Transverse colon (tissue), 4 donors: ENCODE data around the gene UPB1. TPM values are rescaled to one million over a fixed set of nuclear protein-coding genes. Genes with fewer than 3 reads are reported as not detected.
A peak's percentile ranks its signal among the peaks of the same experiment; 100 is the strongest.

Source experiments
- DNase-seq: peaks from one replicate; pipeline ENCODE4 v3.0.0-alpha.2; 2019
- H3K27ac ChIP-seq, 4 donors: fragments of 200-600 bp; sonication (generic); 2 replicates each; pipeline ENCODE4 v1.5.1; 2016 to 2018; ENCODE audit warnings: inconsistent platforms in 4 of 4
- H3K27me3 ChIP-seq: fragments of 200-600 bp; sonication (generic); 2 replicates; pipeline ENCODE4 v1.5.1; 2017; ENCODE audit warnings: inconsistent platforms
- H3K36me3 ChIP-seq, 4 donors: fragments of 200-600 bp; sonication (generic); 2 replicates each; pipeline ENCODE4 v1.5.1; 2017 to 2019; ENCODE audit warnings: inconsistent platforms in 4 of 4
- H3K4me1 ChIP-seq, 4 donors: fragments of 200-600 bp; sonication (generic); 2 replicates each; pipeline ENCODE4 v1.5.1; 2017 to 2020; ENCODE audit warnings: inconsistent platforms in 4 of 4
- H3K4me3 ChIP-seq, 4 donors: fragments of 200-600 bp; sonication (generic); 1 replicate in 1 of 4; 2 replicates in 3 of 4; pipeline versions ENCODE4 v1.5.1 to v1.6.1; 2017 to 2019; ENCODE audit warnings: inconsistent platforms in 4 of 4
- H3K9me3 ChIP-seq, 2 donors: fragments of 200-600 bp; sonication (generic); 2 replicates each; pipeline ENCODE4 v1.5.1; 2017 to 2019; ENCODE audit warnings: inconsistent platforms in 2 of 2
- EP300 ChIP-seq: sonication (generic); formaldehyde crosslinking; IDR thresholded peaks from one replicate; pipeline ENCODE4 v1.6.1; 2017; ENCODE audit warnings: antibody characterized with exemption, low read depth
- POLR2A ChIP-seq: fragments of 450-650 bp; IDR thresholded peaks from one replicate; pipeline ENCODE4 v1.6.1; 2016; ENCODE audit warnings: antibody characterized with exemption, mild to moderate bottlenecking, moderate library complexity
- POLR2AphosphoS5 ChIP-seq, 3 donors: sonication (generic); formaldehyde crosslinking; IDR thresholded peaks; one replicate each; pipeline ENCODE4 v1.6.1; 2016; ENCODE audit warnings: antibody characterized with exemption in 3 of 3
- WGBS, 2 donors: methylation state at CpG; one replicate each; pipeline ENCODE4 v1.1.5; 2018; ENCODE audit warnings: low coverage in 1 of 2; 5-methylcytosine and 5-hydroxymethylcytosine counted together
- in situ Hi-C, 4 donors: fragments of 200-750 bp; cut with MboI; loops; one replicate each; pipeline versions ENCODE4 v1.15.0 to v1.15.1; 2017; ENCODE audit warnings: low sequenced_read_pairs in 3 of 4, low pct_ligation_motif_present in 1 of 4, low pct_unique_long_range_greater_than_20kb in 1 of 4
- intact Hi-C: fragments of 100-400 bp; cut with DNase I; formaldehyde crosslinking; loops from one replicate; pipeline ENCODE4 v1.15.1; 2023; ENCODE audit warnings: low total_unique reads
- total RNA-seq, 4 donors: library from RNA; depleted of rRNA; stranded (reverse); fragments of >200 nt; gene quantifications; one replicate each; pipeline ENCODE4 v1.1.0, GENCODE V29; 2016
- TF ChIP-seq, protein P1 (sequence below), 5 experiments: fragments of 200-600 bp in 3 of 5; fragments of 450-650 bp in 2 of 5; sonication (generic) in 3 of 5; IDR thresholded peaks; 1 replicate in 2 of 5; 2 replicates in 3 of 5; pipeline ENCODE4 v1.5.1; 2016 to 2017; ENCODE audit warnings: antibody characterized with exemption in 5 of 5, inconsistent platforms in 3 of 5, mild to moderate bottlenecking in 2 of 5, moderate library complexity in 1 of 5

UPB1 gene
- total RNA-seq, 4 donors from 2014 or later: 0.32 TPM; not detected in 3

DNA sequence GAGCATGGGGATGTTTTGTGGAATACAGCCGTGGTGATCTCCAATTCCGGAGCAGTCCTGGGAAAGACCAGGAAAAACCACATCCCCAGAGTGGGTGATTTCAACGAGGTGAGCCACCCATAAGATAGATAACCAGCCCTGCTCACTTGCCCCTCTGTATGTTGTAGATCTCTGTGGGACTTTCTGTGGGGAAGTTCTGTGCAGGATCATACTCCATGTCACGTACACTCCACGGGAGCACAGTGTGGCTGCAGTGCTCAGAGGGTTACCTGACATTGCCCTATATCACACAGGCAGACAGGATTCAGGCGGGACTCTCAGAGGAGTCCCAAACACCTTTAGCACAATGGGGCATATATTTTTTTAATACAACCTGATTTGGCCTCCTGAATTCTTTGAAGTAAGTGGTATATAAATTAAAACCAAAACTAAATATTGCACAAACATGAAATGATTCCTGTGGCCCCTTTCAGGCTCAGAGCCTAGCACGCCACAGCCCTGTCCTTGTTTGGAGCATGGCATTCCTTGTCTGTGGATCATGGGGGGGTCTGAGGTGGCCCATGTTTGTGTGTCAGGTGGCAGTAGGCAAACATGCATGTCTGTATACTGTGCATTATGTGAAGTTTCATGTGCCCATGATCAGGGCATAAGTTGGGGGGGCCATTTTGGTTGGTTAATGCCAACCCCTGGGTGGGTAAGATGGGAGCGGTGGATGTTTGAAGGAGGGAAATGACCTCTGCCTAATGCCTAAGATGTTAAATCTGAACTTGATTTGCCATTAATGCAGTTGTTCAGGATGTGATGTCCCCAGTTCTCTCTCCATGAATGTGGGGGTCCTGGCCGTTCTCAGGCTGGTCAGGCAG is 18.5 kb downstream of the UPB1 start:
- Histone ChIP-seq H3K36me3 (no peaks in the 10 kb centered on the region), H3K9me3 (no peaks in the 10 kb centered on the region), H3K4me3 (no peak overlapping the region), H3K27ac (no peak overlapping the region), H3K27me3 (no peaks in the 10 kb centered on the region), H3K4me1 (peaks cover 4 to 31% (median 24%) of the 10 kb centered on the region in 4 donors)
- intact Hi-C loops: no loop called here
- no peak for DNase-seq
- TF ChIP-seq POLR2AphosphoS5 (IDR thresholded peaks at IDR 0.05): no peak
- in situ Hi-C loops: no loop called here
- WGBS, 2 donors: 86 to 95% methylated on average over 4 to 9 of the region's 9 CpGs

DNA sequence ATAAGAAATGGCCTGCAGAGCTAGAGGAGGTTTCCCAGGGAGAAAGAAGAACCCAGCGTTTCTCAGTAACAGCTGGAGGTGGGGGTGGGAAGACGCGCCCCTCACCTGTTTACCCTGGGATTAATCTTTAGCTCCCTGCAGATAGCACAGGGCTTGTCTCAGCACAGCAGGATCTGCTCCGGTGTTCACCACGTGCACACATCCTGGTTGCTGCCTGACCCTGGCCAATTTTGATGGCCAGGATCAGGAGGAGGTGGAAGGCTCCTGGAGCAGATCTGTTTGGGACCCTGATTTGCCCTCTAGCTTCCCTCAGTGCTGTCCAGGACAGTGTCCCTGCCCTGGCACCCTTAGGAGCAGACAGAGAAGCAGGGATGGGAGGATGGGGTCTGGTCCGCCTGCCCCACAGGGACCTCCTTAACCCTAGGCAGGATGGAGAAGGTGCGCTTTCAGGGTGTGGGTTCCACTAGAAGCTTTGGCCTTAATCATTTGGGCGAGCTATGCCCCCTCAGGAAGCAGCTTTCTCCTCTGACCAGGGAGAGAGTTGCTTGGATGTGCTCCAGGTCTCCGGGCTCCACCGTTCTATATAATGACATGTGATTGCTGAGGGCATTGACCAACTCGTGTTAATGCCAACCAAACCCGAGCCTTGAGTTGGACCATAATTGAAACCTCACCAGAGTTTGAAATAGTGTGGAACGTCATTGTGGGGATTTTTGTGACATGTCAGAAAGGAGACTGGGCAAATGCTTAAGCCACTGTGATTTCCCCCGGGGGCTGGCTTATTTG is 19.3 kb downstream of the UPB1 start:
- no peaks in the 10 kb centered on the region for H3K27me3 ChIP-seq
- no peak overlapping the region for H3K27ac ChIP-seq
- TF ChIP-seq EP300: no peak
- TF ChIP-seq, protein P1, sequence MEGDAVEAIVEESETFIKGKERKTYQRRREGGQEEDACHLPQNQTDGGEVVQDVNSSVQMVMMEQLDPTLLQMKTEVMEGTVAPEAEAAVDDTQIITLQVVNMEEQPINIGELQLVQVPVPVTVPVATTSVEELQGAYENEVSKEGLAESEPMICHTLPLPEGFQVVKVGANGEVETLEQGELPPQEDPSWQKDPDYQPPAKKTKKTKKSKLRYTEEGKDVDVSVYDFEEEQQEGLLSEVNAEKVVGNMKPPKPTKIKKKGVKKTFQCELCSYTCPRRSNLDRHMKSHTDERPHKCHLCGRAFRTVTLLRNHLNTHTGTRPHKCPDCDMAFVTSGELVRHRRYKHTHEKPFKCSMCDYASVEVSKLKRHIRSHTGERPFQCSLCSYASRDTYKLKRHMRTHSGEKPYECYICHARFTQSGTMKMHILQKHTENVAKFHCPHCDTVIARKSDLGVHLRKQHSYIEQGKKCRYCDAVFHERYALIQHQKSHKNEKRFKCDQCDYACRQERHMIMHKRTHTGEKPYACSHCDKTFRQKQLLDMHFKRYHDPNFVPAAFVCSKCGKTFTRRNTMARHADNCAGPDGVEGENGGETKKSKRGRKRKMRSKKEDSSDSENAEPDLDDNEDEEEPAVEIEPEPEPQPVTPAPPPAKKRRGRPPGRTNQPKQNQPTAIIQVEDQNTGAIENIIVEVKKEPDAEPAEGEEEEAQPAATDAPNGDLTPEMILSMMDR (IDR thresholded peaks at IDR 0.05): no peak
- DNase-seq: peak; percentile 25
- H3K4me1 ChIP-seq: peaks cover 4 to 31% (median 24%) of the 10 kb centered on the region in 4 donors
- no peak overlapping the region for H3K4me3 ChIP-seq
- in situ Hi-C loops (no loop called here), intact Hi-C loops (no loop called here)
- no peaks in the 10 kb centered on the region for H3K36me3 ChIP-seq
- 60% methylated on average over 14 of the region's 14 CpGs; no CpG with 5 or more reads in 1 of the 2 donors for WGBS, 2 donors
- no peaks in the 10 kb centered on the region for H3K9me3 ChIP-seq

DNA sequence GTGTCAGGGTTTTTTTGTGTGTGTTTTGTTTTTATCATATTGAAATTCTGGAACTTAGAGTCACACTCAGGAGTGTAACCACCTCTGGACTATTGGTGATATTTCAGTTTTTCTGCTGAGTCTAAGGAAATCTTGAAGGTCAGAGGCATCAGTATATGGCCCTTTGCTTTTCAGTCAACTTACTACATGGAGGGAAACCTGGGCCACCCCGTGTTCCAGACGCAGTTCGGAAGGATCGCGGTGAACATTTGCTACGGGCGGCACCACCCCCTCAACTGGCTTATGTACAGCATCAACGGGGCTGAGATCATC is 19.9 kb downstream of the UPB1 start:
- in situ Hi-C loops (no loop called here), intact Hi-C loops (no loop called here)
- no peaks in the 10 kb centered on the region for H3K27me3 ChIP-seq
- DNase-seq: no peak
- no peaks in the 10 kb centered on the region for H3K9me3 ChIP-seq
- no peak for TF ChIP-seq POLR2AphosphoS5 (IDR thresholded peaks at IDR 0.05)
- TF ChIP-seq, protein P1 (IDR thresholded peaks at IDR 0.05): no peak
- TF ChIP-seq EP300: no peak
- TF ChIP-seq POLR2A: no peak
- H3K4me3 ChIP-seq: no peak overlapping the region
- 91% methylated on average over 8 of the region's 8 CpGs; no CpG with 5 or more reads in 1 of the 2 donors for WGBS, 2 donors
- H3K4me1 ChIP-seq: peaks cover 4 to 31% (median 24%) of the 10 kb centered on the region in 4 donors
- no peak overlapping the region for H3K27ac ChIP-seq
- no peaks in the 10 kb centered on the region for H3K36me3 ChIP-seq

DNA sequence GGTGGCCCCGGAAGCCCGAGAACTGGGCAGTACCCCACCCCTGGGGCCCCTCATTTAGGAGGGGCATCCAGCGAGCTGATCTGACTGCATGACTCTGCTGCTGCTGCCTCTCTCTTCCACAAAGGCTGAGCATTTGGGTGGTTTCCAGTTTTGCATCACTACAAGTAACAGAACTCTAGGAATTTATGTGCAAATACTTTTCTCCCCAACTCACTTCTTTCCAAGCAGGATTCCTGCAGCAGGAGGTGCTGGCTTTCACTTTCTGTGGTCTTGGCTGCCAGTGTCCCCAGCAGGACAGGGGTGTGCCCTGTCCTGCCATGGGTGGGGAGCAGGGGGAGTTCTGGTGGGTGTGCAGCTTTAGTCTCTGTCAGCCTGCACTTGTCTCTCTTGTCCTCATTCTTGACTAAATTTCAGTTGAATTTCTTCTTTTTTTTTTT is 21.2 kb downstream of the UPB1 start:
- no peak for TF ChIP-seq EP300
- TF ChIP-seq, protein P1 (IDR thresholded peaks at IDR 0.05): no peak
- no peak for TF ChIP-seq POLR2AphosphoS5 (IDR thresholded peaks at IDR 0.05)
- TF ChIP-seq POLR2A: no peak
- in situ Hi-C loops (no loop called here), intact Hi-C loops (no loop called here)
- no peak for DNase-seq
- no peak overlapping the region for H3K4me3 ChIP-seq
- no peaks in the 10 kb centered on the region for H3K27me3 ChIP-seq
- H3K36me3 ChIP-seq: no peaks in the 10 kb centered on the region
- 0% methylated on average over 1 to 3 of the region's 3 CpGs for WGBS, 2 donors
- H3K9me3 ChIP-seq: no peaks in the 10 kb centered on the region
- peaks cover 0 to 20% (median 13%) of the 10 kb centered on the region in 4 donors for H3K4me1 ChIP-seq
- H3K27ac ChIP-seq: no peak overlapping the region
